HTERT RPE-1 (cell line): ENCODE data around the gene COMMD4.
"Not testable (repeated sequence)": the region's sequence is repeated elsewhere in the genome, so short reads cannot be mapped to it uniquely, and the experiment has no call there.

Experiments used
- in situ Hi-C: fragments of 300-500 bp; cut with MboI; formaldehyde crosslinking; loops from 4 replicates; pipeline ENCODE4 v1.14.3; 2020; ENCODE audit warnings: low sequenced_read_pairs

Gene COMMD4

DNA sequence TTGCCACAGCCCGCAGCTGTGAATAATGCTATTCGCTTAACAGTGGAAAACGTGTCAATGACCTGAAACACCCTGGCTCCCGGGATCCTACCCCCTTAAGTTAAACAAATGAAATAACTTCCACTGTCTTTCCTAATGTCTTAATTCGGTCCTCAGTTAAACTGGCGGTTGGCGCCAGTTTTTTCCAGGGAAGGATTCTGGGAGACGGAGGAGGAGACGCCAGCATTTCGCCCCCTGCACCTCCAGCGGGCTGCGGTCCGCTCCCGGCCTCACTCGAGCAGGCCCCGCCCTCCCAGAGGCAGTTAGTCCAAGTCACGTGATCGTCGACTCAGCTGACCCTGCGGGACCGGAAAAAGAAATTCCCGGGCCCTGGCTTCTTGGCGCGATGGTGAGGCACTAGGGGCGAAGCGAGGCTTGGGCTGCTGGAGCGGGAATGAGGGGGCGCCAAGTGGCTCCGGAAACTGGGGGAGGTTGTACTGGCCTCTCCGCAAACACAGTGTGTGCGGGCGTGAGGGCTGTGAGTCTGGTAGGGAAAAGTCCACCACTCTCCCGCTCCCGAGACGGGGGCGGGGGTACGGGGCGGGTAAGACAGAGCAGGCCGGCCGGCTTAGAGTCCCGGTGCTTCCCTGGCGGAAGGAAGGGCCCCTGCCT, at the start of gene COMMD4:
Gene COMMD4 (plus strand): TSS at position 359 of the 651 bp plus-strand sequence. CDS start 27 bp downstream, at position 386.
- in situ Hi-C loops: no loop called here

DNA sequence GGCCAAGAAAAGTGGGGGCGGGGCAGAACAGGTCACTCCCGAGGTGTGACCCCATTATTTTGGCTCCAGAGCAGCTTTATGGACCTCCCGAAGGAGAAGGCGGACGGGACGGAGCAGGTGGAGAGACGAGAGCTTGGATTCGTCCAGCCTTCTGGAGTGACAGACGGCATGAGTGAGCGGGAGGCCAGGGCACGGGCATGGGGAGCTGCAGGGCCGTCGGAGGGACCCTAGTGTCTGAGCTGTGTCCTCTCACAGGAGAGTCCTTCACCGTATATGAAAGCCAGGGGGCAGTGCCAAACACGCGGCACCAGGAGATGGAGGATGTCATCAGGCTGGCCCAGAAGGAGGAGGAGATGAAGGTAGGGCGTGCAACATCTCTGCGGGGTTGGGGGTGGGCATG, 42.2 kb upstream of the COMMD4 start:
- in situ Hi-C loops: not testable (repeated sequence)

DNA sequence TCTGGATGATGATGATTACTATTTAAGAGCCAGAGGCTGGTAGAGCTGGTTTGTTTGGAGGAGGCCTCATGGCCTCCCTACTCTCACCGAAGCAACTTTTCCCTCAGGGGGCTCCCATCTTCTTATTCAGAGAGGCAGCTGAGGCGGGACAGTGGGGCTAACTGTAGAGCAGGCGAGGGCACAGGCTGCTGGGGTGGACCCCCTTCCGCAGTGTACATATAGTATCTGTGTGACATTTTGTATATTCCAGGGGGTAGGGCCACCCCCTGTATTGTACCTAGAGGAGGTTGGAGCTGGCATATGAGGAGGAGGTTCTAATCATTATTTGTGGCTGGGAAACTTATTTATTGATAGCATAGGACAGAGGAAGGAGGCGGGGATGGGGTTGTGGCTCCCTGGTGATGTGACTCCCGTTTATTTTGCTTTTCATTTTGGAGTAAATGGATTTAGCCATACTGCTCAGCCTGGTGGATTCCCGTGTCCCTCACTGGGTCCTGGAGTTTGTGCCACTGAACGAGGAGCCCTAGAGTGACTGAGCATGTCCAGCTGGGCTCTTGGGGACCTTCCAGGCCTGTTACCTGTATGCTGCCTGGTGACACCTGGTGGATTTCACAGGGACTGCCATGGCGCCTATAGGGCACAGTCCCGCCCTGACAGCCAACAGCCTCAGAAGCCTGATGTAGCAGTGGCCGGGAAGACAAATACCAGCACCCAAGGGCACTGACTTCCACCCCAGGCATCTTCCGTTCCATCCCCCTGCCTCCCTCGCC, 37.1 kb upstream of the COMMD4 start:
- in situ Hi-C loops: not testable (repeated sequence)

DNA sequence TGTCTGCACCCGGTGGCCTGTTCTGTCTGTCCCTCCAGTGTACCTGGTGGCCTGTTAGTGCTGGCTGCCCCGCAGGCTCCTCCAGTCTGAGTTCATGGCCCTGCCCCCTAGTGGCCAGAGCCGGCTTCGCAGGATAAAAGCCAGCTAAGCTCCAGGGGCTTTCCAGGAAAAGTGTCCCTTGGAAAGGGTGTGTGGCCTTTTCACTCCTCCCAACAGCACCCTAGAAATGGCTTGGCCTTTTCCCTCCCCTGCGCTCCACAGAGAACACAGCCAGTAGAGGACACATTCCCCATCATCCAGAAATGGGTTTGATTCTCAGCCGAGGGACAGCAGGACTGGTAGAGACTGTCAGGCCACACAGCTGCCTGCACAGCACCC, 36.6 kb upstream of the COMMD4 start:
- in situ Hi-C loops: not testable (repeated sequence)

DNA sequence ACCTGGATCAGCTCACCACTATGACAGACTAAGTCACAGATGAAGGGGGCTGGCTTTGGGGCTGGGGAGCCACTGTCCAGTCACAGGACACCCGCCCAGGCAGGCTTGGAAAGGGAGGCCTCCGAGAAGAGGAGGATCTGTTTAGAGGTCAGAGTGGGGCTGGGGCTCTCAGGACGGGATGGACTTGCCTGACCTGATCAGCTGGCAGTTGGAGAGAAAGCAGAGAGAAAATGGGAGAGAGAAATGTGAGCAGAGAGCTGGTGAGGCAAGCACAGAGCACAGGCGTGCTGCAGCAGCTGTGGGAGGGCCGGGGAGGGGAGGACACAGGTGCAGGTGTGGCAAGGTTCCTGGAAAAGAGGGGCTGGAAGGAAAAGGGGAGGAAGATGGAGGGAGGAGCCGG, 35.8 kb upstream of the COMMD4 start:
- in situ Hi-C loops: not testable (repeated sequence)

DNA sequence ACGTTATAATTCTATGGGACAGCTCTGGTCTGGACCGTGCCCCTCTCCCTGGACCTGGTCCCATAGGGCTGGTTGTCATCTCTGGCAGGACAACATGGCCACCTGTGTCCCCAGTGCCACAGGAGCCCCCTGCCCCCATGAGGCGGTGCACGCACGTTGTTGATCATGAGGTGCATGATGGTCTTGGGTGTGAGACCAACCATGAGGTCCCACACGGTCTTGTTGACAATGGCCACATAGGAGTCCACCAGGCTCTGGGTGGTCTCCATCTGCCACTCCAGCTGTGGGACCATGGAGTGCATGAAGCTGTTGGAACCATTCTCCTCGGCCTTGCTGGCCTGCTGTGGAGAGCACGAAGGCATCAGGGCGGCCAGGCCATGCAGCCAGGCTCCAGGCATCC, 33.5 kb upstream of the COMMD4 start:
- in situ Hi-C loops: no loop called here

DNA sequence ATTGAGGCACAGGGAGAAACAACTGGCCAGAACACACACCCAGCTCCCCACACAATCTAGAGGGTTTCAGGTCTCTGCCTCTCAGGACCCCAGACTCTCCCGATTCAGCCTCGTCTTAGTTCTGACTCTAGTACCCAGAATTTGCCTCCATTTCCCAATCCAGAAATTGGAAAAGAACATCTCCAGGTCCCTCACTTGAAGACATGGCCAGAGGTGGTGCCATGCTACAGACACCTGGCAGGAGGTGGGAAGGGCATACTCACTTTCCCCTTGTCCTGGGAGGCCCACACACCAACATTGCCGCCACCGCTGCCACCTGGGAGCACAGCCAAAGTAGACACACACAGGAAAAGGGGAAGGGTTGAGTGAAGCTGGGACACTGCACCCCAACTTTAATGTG, 33.1 kb upstream of the COMMD4 start:
- in situ Hi-C loops: not testable (repeated sequence)

DNA sequence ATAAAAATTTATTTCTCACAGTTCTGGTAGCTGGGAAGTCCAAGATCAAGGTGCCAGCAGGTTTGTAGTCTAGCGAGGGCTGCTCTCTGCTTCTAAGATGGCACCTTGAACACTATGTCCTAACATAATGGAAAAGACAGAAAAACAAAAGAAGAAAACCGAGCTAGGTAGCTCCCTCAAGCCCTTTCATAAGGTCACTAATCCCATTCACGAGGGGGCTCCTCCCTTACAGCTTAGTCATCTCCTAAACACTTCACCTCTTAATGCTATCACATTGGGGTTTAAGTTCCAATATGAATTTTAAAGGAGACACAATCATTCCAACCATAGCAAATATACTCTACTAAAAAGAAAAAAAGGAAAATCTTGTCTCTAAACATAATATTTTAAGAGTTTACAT, 29.7 kb upstream of the COMMD4 start:
- in situ Hi-C loops: no loop called here

DNA sequence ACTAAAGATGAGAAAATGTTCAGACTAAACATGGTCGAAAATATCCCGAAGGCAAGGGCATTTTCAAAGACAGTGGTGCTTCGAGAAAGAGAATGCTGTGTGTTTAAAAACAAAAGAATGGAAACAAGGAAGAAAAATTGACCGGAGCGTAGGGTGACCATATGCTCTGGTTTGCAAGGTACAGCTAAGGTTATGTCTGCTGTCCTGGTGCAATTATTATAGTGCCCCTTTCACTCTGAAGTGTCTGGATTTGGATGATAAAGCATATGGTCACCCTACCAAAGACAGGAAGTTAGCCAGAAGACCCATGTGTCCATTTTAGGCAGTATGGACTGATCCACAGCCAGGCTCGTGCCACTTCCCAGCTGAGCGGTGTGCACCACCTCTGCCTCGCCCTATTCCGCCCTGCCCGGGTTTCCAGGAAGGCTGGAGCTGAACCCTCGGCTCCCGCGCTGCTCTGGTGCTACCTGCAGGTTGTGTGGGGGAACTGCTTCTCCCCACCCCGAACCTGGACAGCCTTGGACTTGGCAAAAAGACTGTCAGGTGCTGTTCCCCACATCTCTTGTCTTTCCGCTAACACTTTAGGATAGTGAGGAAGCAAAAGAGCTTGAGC, 28.0 kb upstream of the COMMD4 start:
- in situ Hi-C loops: no loop called here

DNA sequence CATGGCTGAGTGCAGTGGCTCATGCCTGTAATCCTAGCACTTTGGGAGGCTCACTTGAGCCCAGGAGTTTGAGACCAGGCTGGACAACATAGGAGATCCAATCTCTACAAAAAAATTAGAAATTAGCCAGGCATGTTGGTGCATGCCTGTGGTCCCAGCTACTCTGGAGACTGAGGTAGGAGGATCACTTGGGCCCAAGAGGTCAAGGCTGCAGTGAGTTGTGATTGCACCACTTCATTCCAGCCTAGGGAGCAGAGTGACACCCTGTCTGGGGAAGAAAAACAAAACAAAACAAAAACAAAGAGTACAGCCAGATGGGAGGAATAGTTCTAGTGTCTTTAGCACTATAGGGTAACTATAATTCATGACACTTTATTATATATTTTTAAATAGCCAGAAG, 26.2 kb upstream of the COMMD4 start:
- in situ Hi-C loops: no loop called here

DNA sequence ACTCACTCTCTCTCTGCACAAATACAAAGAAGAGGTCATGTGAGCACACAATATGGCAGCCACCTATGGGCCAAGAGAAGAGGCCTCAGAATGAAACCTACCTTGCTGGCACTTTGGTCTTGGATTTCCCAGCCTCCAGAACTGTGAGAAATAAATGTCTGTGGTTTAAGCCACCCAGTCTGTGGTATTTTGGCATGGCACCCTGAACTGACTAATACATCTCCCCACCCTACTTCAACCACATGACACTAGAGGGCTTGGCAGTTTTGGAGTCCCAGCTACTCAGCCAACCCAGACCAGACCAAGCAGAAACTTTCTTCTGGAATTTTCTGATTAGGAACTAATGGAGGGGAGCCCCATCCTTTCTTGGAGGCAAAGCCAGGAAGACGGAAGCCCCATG, 23.3 kb upstream of the COMMD4 start:
- in situ Hi-C loops: not testable (repeated sequence)

DNA sequence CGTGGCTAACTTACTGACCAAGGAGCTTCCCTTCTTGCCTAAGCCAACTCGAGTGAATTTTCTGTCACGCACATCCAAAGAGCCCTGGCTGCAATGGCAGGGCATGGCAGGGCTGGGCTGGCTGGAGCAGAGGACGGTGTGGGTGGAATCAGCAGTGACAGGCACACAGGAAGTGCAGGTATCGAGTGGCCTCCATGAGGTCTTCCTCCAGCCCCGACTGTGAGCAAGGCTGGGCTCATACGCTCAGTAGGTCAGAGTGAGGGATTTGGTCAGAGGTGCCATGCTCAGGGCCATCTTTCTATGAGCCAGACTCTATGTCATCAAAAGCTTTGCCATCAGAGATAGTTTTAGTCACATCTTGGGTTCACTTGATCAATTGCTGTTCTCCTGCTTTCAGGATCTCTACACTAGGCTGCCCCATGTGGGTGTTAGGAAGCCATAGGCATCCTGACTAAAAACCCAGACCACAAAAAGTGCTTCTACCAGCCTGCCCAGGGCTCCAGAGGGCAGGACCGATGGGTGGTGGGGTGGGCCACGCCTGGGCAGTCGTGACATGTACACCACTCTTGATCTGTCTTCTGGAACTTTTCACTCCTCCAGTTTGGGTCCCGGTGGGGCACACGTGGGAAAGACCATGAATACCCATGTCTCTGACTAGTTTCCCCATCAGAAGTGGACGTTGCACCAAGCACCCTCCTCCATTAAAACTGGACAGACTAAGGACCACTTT, 22.6 kb upstream of the COMMD4 start:
- in situ Hi-C loops: no loop called here

DNA sequence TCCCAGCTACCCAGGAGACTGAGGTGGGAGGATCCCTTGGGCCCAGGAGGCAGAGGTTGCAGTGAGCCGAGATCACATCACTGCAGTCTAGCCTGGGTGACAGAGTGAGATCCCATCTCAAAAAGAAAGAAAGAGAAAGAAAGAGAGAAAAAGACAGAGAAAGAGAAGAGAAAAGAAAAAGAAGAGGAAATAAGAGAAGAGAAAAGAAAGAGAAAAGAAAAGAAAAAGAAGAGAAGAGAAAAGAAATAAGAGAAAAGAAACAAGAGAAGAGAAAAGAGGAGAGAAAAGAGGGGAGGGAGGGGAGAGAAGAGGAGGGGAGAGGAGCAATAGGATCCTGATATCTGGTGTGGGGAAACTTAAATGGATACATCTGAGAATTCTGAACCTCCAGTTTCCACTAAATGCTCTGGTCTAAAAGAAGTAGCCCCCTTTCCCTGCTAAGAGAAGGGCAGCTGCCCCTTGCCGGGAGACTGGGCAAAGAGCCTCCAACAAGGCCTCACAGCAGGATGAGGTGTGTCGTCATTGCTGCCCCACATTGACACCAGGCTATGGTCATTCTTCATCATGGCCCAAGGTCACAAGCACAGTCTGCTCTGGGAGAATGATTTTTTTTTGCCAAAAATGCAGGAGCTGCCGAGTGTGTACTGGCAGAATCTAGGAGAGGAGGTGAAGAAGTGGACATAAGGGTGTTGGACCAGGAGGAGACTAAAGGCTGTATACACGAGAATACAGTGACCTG, 21.1 kb upstream of the COMMD4 start:
- in situ Hi-C loops: no loop called here

DNA sequence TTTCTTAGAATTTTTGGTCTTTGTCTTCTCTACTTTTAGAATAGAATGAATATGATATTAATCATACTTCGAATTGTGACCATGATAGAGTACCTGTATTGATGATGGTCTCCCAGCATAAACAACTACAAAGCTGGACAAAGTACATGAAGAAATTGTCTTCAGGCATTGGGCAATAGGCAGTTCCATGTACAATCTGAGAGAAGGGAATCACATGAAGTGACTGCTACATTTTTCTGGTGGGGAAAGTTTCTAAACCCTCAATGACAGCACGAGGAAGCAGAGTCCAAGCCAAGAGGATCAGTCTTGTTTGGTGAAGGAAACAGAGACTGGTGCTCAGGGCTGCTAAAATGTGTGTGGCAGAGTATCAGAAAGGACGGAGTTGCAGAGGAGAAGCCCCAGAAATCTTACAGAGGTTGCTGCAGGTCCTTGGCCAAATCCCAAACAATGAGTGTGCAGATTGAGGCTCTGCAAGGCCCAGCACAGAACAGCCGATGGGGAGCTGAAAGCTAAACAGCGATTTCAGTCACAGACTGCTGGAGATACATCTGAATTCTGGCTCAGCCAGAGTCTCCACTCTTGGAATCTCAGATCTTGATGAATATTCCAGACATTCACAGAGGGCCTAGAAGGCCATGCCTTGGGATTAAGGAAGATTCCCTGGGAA, 16.5 kb upstream of the COMMD4 start:
- in situ Hi-C loops: not testable (repeated sequence)

DNA sequence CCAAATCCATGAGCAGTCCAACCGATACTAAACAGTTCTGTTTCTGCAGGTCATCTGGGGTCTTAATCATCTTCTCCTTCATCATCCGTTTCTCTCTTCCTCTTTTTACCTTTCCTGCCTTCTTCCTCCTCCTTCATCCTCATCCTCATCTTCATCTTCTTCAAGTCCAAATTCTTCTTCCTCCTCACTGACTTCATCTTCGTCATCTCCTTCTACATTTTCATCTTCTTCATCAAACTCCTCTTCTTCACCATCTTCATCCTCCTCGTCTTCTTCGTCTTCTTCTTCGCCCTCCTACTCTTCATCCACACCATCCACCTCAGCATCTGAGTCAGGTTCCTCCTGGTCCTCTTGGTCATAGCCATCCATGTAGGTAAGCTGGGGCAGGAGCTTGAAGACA, 14.2 kb upstream of the COMMD4 start:
- in situ Hi-C loops: no loop called here

DNA sequence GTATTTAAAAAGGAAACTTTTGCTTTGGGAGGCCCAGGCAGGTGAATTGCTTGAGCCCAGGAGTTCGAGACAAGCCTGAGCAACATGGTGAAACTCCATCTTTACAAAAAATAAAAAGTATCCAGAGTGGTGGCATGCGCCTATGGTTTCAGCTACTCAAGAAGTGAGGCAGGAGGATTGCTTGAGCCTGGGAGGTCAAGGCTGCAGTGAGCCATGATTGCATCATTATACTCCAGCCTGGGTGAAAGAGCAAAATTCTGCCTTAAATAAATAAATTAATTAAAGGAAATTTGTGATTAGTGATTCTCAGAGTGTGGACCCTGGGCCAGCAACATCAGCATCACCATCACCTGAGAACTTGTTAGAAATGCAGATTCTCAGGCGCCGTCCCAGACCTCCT, 9.9 kb upstream of the COMMD4 start:
- in situ Hi-C loops: no loop called here

DNA sequence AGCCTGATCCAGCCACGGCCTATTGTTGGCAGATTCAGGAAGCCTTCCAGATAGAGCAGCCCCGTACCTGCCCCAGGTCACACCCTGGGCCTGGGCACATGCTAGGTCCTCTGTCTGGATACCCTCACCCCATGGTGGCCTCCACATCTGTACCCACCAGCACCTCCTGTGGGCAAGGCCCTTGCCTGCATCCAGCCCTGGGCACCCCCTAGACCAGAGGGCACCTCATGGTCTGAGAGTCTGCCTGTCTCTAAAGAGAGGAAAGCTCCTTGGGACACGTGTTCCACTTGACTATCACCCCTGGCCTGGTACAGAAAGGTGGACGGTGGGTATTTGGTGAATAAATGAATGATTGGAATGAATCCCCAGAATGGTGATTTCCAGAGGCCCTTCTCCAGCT, 8.9 kb upstream of the COMMD4 start:
- in situ Hi-C loops: no loop called here

DNA sequence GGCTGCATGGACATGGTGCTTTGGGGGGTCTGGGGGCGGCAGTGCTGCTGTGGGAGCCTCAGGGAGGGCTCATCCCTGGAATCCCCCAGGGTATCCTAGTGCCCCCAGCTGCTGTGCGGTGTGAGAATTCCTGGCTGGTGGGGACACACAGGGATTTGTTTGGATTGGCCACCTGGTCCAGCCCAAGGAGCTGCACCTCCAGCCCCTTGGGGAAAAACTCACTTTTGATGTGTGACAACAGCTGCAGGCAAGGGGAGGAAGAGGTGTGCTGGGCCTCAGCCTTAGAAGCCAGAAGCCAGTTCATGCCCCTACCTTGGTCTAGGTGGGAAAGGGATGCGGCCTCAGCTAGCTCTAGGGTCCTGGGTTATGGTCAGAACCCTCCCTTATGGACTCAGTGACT, 8.4 kb upstream of the COMMD4 start:
- in situ Hi-C loops: no loop called here

DNA sequence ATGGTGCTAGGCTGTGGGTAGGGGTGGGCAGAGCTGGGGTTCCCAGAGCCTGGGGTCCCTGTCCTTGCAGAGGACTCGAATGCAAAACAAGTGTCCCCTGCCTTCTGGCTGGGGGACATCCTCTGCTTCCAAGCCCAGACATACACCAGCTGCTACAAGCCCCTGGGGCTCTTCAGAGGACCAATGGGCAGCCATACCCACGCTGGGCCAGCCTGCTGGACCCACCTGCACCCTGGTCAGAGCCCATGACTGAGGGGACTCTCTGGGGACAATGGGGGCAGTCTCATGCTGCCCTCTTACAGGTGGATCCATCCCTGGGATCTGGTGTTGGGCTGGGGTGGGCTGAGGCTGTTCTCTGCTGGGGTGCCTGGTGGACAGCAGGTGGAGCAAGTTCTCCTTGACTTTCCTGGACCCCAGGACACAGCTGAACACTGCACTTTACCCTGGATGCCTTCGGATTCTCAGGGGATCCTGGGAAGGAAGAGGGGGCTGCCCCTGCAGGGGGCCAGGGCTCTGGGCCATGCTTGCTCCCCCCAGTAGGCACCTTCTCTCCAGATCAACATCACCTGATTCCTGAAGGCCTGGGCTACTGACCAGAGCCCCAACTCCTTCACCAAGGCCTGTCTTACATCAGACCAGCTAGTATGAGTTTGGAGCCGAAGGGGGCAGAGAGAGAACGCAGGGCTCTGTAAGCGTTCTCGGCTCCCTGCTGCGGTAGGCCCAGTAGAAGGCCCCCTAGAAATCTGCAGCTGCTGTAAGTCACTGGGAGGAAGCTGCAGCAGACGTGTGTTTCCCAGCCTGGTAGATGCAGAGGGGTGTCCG, 7.2 kb upstream of the COMMD4 start:
- in situ Hi-C loops: no loop called here

DNA sequence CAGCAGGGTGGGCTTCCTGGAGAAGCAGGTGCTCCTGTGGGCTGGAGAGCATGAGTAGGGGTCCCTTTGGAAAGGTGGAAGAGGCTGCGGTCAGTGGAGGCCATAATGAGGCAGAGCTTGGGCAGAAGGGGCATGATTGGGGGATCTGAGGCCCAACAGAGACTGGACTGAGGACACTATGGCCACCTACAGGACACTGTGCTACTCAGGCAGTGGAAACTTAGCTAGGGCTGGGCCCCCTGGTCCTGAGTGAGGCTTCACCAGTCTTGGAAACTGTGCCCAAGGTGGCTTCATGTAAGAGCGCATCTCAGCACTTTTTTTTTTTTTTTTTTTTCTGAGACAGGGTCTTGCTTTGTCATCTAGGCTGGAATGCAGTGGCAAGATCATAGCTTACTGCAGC, 6.3 kb upstream of the COMMD4 start:
- in situ Hi-C loops: no loop called here
